Measurements from ENCODE around the gene TMC6.
A peak's percentile ranks its signal among the peaks of the same experiment; 100 is the strongest.

The TMC6 gene

GRCh38 chr17:78168242-78168902, 39.8 kb upstream of the TMC6 start, which contains the start of gene SYNGR2:
Gene SYNGR2, plus strand, starts transcription at chr17:78168581. Its CDS starts 36 bp downstream, at chr17:78168617.
- Histone ChIP-seq H3K27me3 (ENCODE audit: control insufficient read depth, insufficient read depth, low read length) (no peaks in the 10 kb centered on the region), H3K4me1 (ENCODE audit: control insufficient read depth, insufficient read depth, low read length) (peaks cover 7% of the 10 kb centered on the region), H3K36me3 (ENCODE audit: control insufficient read depth, insufficient read depth, low read length) (peaks cover 4% of the 10 kb centered on the region), H3K9ac (ENCODE audit: low read length) (peak within 1 kb of the TSS; percentile 62), H3K27ac (ENCODE audit: low read depth, low read length) (peak within 1 kb of the TSS; percentile 53), H3K4me3 (ENCODE audit: low read length) (peak within 1 kb of the TSS; percentile 59)

DNA sequence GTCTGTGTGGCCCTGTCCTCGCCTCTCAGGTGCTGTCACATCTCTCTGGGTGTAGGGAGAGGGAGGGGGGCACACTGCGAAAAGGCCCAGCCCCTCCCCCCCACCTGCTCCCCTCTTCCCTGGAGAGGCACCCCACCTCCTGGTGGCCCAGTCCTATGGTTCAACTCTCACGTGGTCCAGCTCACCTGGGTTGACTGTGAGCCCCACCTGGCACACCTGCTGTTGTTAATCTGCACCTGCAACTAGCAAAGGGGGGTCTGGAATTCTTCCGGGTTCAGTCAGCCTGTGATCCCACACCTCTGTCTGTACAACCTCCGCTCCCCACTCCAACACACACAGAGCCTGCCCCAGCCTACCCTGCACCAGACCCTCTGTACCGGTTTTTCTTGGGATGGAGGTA, 37.9 kb upstream of the TMC6 start:
- H3K9ac ChIP-seq (ENCODE audit: low read length) = no peak overlapping the region
- H3K27me3 ChIP-seq (ENCODE audit: control insufficient read depth, insufficient read depth, low read length) = no peaks in the 10 kb centered on the region
- no peak overlapping the region for H3K4me3 ChIP-seq (ENCODE audit: low read length)
- H3K36me3 ChIP-seq (ENCODE audit: control insufficient read depth, insufficient read depth, low read length) = peaks cover 4% of the 10 kb centered on the region
- H3K4me1 ChIP-seq (ENCODE audit: control insufficient read depth, insufficient read depth, low read length) = no peaks in the 10 kb centered on the region
- no peak overlapping the region for H3K27ac ChIP-seq (ENCODE audit: low read depth, low read length)

GRCh38 chr17:78164748-78165607, 36.4 kb upstream of the TMC6 start:
- Histone ChIP-seq H3K9ac (ENCODE audit: low read length) (no peak overlapping the region), H3K36me3 (ENCODE audit: control insufficient read depth, insufficient read depth, low read length) (no peaks in the 10 kb centered on the region), H3K4me3 (ENCODE audit: low read length) (no peak overlapping the region), H3K4me1 (ENCODE audit: control insufficient read depth, insufficient read depth, low read length) (no peaks in the 10 kb centered on the region), H3K27ac (ENCODE audit: low read depth, low read length) (no peak overlapping the region), H3K27me3 (ENCODE audit: control insufficient read depth, insufficient read depth, low read length) (no peaks in the 10 kb centered on the region)

GRCh38 chr17:78163881-78164747, 35.6 kb upstream of the TMC6 start:
- no peak overlapping the region for H3K27ac ChIP-seq (ENCODE audit: low read depth, low read length)
- no peaks in the 10 kb centered on the region for H3K36me3 ChIP-seq (ENCODE audit: control insufficient read depth, insufficient read depth, low read length)
- no peaks in the 10 kb centered on the region for H3K4me1 ChIP-seq (ENCODE audit: control insufficient read depth, insufficient read depth, low read length)
- no peaks in the 10 kb centered on the region for H3K27me3 ChIP-seq (ENCODE audit: control insufficient read depth, insufficient read depth, low read length)
- no peak overlapping the region for H3K9ac ChIP-seq (ENCODE audit: low read length)
- no peak overlapping the region for H3K4me3 ChIP-seq (ENCODE audit: low read length)

DNA sequence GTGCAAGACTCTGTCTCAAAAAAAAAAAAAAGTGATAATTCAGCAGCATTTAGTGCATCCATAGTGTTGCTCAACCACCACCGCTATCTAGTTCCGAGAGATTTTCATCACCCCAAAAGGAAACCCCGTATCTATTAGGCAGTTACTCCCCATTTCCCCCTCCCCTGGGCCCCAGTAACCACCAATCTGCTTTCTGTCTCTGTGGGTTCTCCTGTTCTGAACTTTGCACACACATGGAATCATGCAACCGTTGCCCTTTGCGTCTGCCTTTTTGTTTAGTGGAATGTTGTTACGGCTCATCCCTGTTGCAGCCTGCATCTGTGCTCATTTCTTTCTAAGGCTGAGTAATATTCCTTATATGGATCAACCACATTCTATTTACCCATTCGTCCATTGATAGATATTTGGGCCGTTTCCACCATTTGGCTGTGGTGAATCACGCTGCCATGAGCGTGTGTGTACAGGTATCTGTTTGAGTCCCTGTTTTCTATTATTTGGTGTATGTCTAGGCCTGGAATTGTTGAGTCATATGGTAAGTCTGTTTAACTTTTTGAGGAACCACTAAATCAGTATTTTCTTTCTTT, 31.1 kb upstream of the TMC6 start:
- no peak overlapping the region for H3K9ac ChIP-seq (ENCODE audit: low read length)
- H3K36me3 ChIP-seq (ENCODE audit: control insufficient read depth, insufficient read depth, low read length) = no peaks in the 10 kb centered on the region
- H3K4me1 ChIP-seq (ENCODE audit: control insufficient read depth, insufficient read depth, low read length) = no peaks in the 10 kb centered on the region
- no peaks in the 10 kb centered on the region for H3K27me3 ChIP-seq (ENCODE audit: control insufficient read depth, insufficient read depth, low read length)
- no peak overlapping the region for H3K27ac ChIP-seq (ENCODE audit: low read depth, low read length)
- no peak overlapping the region for H3K4me3 ChIP-seq (ENCODE audit: low read length)

DNA sequence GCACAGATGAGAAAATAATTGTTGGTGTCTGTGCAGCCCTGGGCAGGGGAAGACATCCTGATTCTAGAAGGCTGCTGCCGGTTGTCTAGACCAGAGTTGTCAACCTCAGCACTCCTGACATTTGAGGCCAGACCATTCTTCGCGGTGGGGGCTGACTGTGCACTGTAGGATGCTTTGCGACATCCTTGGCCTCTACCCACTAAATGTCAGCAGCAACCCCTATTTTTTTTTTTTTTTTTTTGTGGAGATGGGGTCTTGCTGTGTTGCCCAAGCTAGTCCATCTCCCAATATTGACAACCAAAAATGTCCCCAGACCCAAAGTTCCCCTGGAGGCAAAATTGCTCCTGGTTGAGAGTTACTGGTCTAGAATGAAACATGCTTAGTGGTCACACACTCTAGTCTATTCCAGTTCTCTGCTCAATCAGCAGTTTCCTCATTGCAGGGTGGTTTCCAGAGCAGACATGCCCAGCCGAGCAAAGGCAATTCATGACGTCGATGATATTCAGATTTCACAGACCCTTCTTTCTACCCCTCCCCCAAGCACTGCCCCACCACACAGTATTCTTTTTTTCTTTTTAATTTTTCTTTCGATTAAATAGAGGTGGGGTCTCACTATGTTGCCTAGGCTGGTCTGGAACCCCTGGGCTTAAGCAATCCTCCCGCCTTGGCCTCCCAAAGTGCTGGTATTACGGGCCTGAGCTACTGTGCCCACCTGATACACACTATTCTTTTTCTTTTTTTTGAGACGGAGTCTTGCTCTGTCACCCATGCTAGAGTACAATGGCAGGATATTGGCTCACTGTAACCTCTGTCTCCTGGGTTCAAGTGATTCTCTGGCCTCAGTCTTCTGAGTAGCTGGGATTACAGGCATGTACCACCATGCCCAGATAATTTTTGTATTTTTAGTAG, 26.6 kb upstream of the TMC6 start:
- H3K27ac ChIP-seq (ENCODE audit: low read depth, low read length) = no peak overlapping the region
- H3K9ac ChIP-seq (ENCODE audit: low read length) = no peak overlapping the region
- H3K4me3 ChIP-seq (ENCODE audit: low read length) = no peak overlapping the region
- H3K4me1 ChIP-seq (ENCODE audit: control insufficient read depth, insufficient read depth, low read length) = no peaks in the 10 kb centered on the region
- no peaks in the 10 kb centered on the region for H3K27me3 ChIP-seq (ENCODE audit: control insufficient read depth, insufficient read depth, low read length)
- H3K36me3 ChIP-seq (ENCODE audit: control insufficient read depth, insufficient read depth, low read length) = no peaks in the 10 kb centered on the region

DNA sequence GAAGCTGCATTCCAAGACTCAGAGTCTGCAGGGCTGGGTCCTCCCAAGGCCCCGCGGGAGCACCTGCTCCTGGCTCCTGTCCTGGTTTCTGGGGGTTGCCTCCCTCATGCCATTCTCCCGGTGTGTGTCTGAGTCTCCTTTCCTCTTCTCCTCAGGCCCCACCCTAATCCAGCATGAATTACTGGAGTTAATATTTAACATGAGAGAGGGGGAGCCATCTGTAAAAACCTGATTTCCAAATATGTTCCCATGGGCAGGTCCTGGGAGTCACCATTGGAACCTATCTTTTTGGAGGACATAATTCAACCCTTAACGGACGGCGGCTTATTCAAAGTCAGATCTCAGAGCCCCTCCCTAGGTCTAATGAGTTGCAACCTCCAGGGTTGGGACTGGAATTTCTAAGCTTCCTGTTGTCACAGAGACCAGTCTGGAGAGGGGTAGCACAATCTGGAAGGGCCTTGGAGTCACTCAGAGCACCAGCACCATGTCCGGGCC, 23.0 kb upstream of the TMC6 start:
- no peaks in the 10 kb centered on the region for H3K4me1 ChIP-seq (ENCODE audit: control insufficient read depth, insufficient read depth, low read length)
- no peaks in the 10 kb centered on the region for H3K36me3 ChIP-seq (ENCODE audit: control insufficient read depth, insufficient read depth, low read length)
- H3K4me3 ChIP-seq (ENCODE audit: low read length) = no peak overlapping the region
- H3K9ac ChIP-seq (ENCODE audit: low read length) = no peak overlapping the region
- H3K27ac ChIP-seq (ENCODE audit: low read depth, low read length) = no peak overlapping the region
- no peaks in the 10 kb centered on the region for H3K27me3 ChIP-seq (ENCODE audit: control insufficient read depth, insufficient read depth, low read length)

- Histone ChIP-seq H3K27ac (ENCODE audit: low read depth, low read length) (no peak overlapping the region), H3K27me3 (ENCODE audit: control insufficient read depth, insufficient read depth, low read length) (no peaks in the 10 kb centered on the region), H3K9ac (ENCODE audit: low read length) (no peak overlapping the region), H3K36me3 (ENCODE audit: control insufficient read depth, insufficient read depth, low read length) (no peaks in the 10 kb centered on the region), H3K4me3 (ENCODE audit: low read length) (no peak overlapping the region), H3K4me1 (ENCODE audit: control insufficient read depth, insufficient read depth, low read length) (no peaks in the 10 kb centered on the region)
These were observed 19.9 kb upstream of the TMC6 start for GRCh38 chr17:78148286-78149016.

DNA sequence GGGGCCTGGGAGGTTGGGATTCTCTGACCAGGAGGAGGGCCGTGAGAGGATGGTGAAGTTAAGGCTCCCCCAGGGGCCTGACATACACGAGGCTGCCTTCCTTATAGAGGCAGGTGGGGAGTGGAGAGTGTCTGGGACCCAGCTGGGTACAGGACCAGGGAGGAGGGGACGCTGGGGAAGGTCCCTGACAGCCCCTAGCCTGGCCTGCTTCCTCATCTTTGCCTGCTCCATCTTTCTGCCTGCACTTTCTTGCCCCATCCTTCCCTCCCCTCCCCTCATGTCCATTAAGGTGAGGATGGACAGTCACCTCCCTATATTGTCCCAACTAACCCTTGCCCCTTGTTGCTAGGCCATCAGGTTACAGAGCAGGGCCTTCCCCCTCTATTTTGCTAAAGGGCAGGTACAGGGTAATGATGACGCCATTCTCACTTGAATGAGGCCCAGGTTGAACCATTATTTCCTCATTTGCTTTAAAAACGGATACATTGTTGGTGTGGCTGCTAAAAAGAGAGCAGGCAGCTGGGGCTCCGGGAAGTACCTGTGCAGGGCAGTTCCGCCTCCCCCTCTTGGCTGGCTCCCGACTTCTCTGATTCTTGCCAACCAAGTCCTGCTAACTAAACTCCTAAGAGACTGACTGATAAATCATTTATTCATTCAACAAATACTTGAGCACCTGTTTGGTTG, 18.9 kb upstream of the TMC6 start:
- no peak overlapping the region for H3K4me3 ChIP-seq (ENCODE audit: low read length)
- H3K27ac ChIP-seq (ENCODE audit: low read depth, low read length) = no peak overlapping the region
- H3K9ac ChIP-seq (ENCODE audit: low read length) = no peak overlapping the region
- no peaks in the 10 kb centered on the region for H3K36me3 ChIP-seq (ENCODE audit: control insufficient read depth, insufficient read depth, low read length)
- no peaks in the 10 kb centered on the region for H3K4me1 ChIP-seq (ENCODE audit: control insufficient read depth, insufficient read depth, low read length)
- H3K27me3 ChIP-seq (ENCODE audit: control insufficient read depth, insufficient read depth, low read length) = no peaks in the 10 kb centered on the region

DNA sequence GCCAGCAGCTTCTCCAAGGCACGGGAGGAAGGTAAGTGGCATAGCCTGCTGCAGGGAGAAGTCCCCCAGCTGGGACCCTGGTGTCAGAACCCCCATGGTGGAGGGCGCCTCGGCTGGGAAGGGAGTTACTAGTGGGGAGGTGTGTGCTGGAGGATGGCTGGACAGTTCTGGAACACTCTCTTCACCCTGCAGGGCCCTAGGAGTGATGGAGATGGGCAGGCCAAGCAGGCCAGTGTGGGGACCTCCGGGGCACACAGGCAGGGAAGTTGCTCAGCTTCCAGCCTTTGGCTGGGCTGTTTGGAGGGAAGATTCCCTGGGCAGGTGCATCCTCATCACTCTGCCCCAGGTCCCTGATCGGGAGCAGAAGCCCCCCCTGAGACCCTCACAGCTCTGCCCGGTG, 18.3 kb upstream of the TMC6 start:
- no peak overlapping the region for H3K9ac ChIP-seq (ENCODE audit: low read length)

More for the DNA sequence above, 18.3 kb upstream of the TMC6 start:
- no peaks in the 10 kb centered on the region for H3K27me3 ChIP-seq (ENCODE audit: control insufficient read depth, insufficient read depth, low read length)
- H3K27ac ChIP-seq (ENCODE audit: low read depth, low read length) = no peak overlapping the region
- no peak overlapping the region for H3K4me3 ChIP-seq (ENCODE audit: low read length)
- H3K36me3 ChIP-seq (ENCODE audit: control insufficient read depth, insufficient read depth, low read length) = no peaks in the 10 kb centered on the region
- no peaks in the 10 kb centered on the region for H3K4me1 ChIP-seq (ENCODE audit: control insufficient read depth, insufficient read depth, low read length)
